Heart left ventricle (tissue), 16 donors: Measurements from ENCODE around the gene SRGAP3. TPM values are rescaled to one million over a fixed set of nuclear protein-coding genes. Genes with fewer than 3 reads are reported as not detected.
A peak's percentile ranks its signal among the peaks of the same experiment; 100 is the strongest.

Experiments
- ATAC-seq, 4 donors: fragments of 200-7000 bp; cut with Tn5 transposase; one replicate each; pipeline ENCODE4 v1.9.1; 2020 to 2022; ENCODE audit warnings: moderate library complexity in 4 of 4, mild to moderate bottlenecking in 3 of 4, moderate number of reproducible peaks in 1 of 4
- DNase-seq, 5 donors: peaks; one replicate each; pipeline ENCODE4 v3.0.0-alpha.2; 2020
- H3K27ac ChIP-seq, 12 donors: fragments of 200-600 bp; sonication (generic) in 4 of 12; one replicate each; pipeline versions ENCODE4 v1.5.0 to v1.8.0; 2016 to 2022; ENCODE audit warnings: mild to moderate bottlenecking in 2 of 12
- H3K27me3 ChIP-seq, 9 donors: fragments of 200-600 bp; sonication (generic) in 2 of 9; one replicate each; pipeline versions ENCODE4 v1.5.1 to v1.8.0; 2016 to 2022; ENCODE audit warnings: mild to moderate bottlenecking in 3 of 9
- H3K36me3 ChIP-seq, 9 donors: fragments of 200-600 bp; sonication (generic) in 2 of 9; one replicate each; pipeline versions ENCODE4 v1.5.0 to v1.8.0; 2018 to 2022; ENCODE audit warnings: mild to moderate bottlenecking in 2 of 9
- H3K4me1 ChIP-seq, 12 donors: fragments of 200-600 bp; sonication (generic) in 4 of 12; one replicate each; pipeline versions ENCODE4 v1.5.0 to v1.8.0; 2016 to 2022; ENCODE audit warnings: mild to moderate bottlenecking in 3 of 12
- H3K4me3 ChIP-seq, 12 donors: fragments of 200-600 bp; sonication (generic) in 4 of 12; one replicate each; pipeline versions ENCODE4 v1.5.0 to v1.8.0; 2017 to 2022; ENCODE audit warnings: mild to moderate bottlenecking in 9 of 12, moderate library complexity in 4 of 12
- H3K9me3 ChIP-seq, 12 donors: fragments of 200-600 bp; sonication (generic) in 4 of 12; one replicate each; pipeline versions ENCODE4 v1.5.0 to v1.8.0; 2016 to 2022; ENCODE audit warnings: mild to moderate bottlenecking in 1 of 12
- CTCF ChIP-seq, 12 donors: fragments of 200-600 bp; sonication (generic) in 4 of 12; IDR thresholded peaks; one replicate each; pipeline versions ENCODE4 v1.5.0 to v1.8.0; 2018 to 2022; ENCODE audit warnings: antibody characterized with exemption in 12 of 12, mild to moderate bottlenecking in 5 of 12
- POLR2A ChIP-seq, 2 donors: fragments of 450-650 bp; IDR thresholded peaks; one replicate each; pipeline ENCODE4 v1.6.1; 2017; ENCODE audit warnings: antibody characterized with exemption in 2 of 2, mild to moderate bottlenecking in 2 of 2, moderate library complexity in 2 of 2
- WGBS, 4 donors: extraction: QIAGEN DNeasy Blood & Tissue Kit in 2 of 4; methylation state at CpG; one replicate each; pipeline versions ENCODE4 v1.1.5 to v1.1.7; 2013 to 2018; 5-methylcytosine and 5-hydroxymethylcytosine counted together
- intact Hi-C, 10 donors: fragments of 100-400 bp; cut with DNase I; formaldehyde crosslinking; loops; one replicate each; pipeline versions ENCODE4 v1.11.1 to v1.14.2; 2022
- polyA plus RNA-seq, 2 donors: library from polyadenylated mRNA; stranded (reverse); fragments of 200-250 nt; gene quantifications; one replicate each; pipeline ENCODE4 v1.2.3, GENCODE V29; 2013
- total RNA-seq, 9 donors: library from RNA; depleted of rRNA in 2 of 9; stranded (reverse); fragments of >200 nt in 2 of 9; fragmentation: NEBNext Ultra II Directional in 3 of 9; extraction: Animal tissue kit (Norgen Biotek cat#: 25700) in 3 of 9; gene quantifications; one replicate each; pipeline versions ENCODE4 v1.1.0 to v1.2.4, GENCODE V29; 2016 to 2023
- donor health status: ischemic (EF 13 %, LVEDD 7.1; RV severe dilation, severe dysfunction).
- donor health status: healthy with polysubstance abuse.
- donor health status: DM: no; HTN: yes; CAD: no.
- donor health status: DM: no; HTN: no; CAD: no.
- donor health status: ischemic (EF 25% LVEDD 6.9; RV normal size, moderate dysfunction).
- donor health status: ischemic (EF 25% LVEDD 5.7; RV mildly dilated, moderate dysfunction).
- donor health status: healthy.
- donor health status: DM: yes; HTN: yes; CAD: no.
- donor health status: ischemic (EF 35%, LVEDD 5.7; RV mildly dilated, moderate dysfunction).
- donor health status: nonischemic (EF 11% LVEDD 7.7; RV severe dilation, severe dysfunction).
- donor health status: DM: yes; HTN: yes; CAD: no.
- donor health status: PGD.
- donor health status: ischemic (EF 29% LVEDD 5.4; RV normal size, mild dysfunction).
- donor health status: nonischemic (EF 23%, LVEDD 6.1; RV moderate dilation, normal function).

The SRGAP3 gene
- total and polyA plus RNA-seq, 11 donors: 1.4 to 16.8 (median 9.0) TPM

- intact Hi-C loops: loop anchor here in 7 of 10 donors (5.0 kb wide), 1 partner anchor 93 kb away; no protein-coding TSS in a partner anchor
- DNase-seq (no peak), ATAC-seq (no peak)
- no peak overlapping the region for H3K27ac ChIP-seq
- peaks cover 0 to 3% (median 0%) of the 10 kb centered on the region in 12 donors for H3K4me1 ChIP-seq
- H3K4me3 ChIP-seq: no peak overlapping the region
- H3K9me3 ChIP-seq: peaks cover 0 to 7% (median 0%) of the 10 kb centered on the region in 12 donors
- TF ChIP-seq POLR2A (IDR thresholded peaks at IDR 0.05): no peak
- TF ChIP-seq CTCF (IDR thresholded peaks at IDR 0.05): no peak
- H3K27me3 ChIP-seq: no peaks in the 10 kb centered on the region
- H3K36me3 ChIP-seq: no peaks in the 10 kb centered on the region
- 92 to 97% (median 95%) methylated on average over 2 of the region's 2 CpGs for WGBS, 4 donors
Observed at GRCh38 chr3:8974458-8974857, 275.0 kb downstream of the SRGAP3 start.

DNA sequence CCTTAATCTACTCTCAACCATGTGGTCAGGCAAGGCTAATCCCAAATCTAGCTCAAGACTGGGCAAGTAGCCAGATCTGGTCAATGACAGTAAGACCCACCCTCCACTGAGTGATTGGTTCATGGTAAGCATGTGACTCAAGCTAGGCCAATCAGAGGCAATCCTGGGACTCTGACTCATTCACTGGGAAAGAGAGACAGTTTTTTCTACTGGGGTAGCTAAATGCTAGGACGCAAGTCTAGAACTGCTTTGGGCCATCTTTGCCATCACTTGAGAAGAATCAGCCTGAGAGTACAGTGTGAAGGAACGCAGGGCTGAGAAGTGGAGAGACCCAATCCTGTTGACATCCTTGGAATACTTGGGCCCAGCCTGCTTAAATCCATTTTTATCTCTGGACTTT lies 276.8 kb downstream of the SRGAP3 start:
- intact Hi-C loops: loop anchor here in 7 of 10 donors (2.0 to 5.0 kb wide), 2 partner anchors 95 to 330 kb away; no protein-coding TSS in a partner anchor

DNA sequence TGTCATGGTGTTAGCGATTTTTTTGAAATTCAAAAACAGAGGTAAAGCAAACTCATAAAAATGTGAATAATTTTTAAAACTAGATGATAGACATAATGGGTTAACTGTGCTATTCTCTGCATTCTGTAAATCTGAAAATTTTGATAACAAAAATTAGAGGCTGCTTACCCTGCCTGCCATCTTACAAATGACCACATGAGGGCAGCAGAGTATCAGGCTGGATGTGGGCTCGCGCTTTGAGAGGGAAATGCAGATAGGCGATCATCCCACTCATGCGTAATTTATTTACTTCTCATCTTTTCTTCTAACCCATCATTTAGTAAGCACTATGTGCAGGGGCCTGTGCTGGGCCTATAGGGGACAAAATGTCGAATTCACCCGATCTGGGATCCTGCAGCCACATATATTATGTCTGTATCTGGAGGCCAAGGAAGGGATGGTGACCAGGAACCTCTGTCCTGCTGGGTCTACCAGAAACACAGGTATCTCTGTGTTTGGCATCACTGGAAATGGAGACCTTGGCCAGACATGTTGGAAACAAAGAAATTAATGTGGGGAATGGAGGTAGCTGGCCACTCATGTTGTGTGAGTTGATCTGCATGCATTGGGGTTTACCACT lies 278.4 kb downstream of the SRGAP3 start:
- ATAC-seq: peak; percentile 5 to 70 (median 64)
- no peak overlapping the region for H3K4me3 ChIP-seq
- TF ChIP-seq CTCF (IDR thresholded peaks at IDR 0.05) (peak; percentile 94 to 100 (median 99)), POLR2A (IDR thresholded peaks at IDR 0.05) (no peak)
- WGBS, 4 donors: 1 to 4% (median 2%) methylated on average over 7 of the region's 7 CpGs
- no peaks in the 10 kb centered on the region for H3K9me3 ChIP-seq
- intact Hi-C loops: loop anchor here (1.0 to 5.0 kb wide), 4 partner anchors 96 to 332 kb away; no protein-coding TSS in a partner anchor
- no peaks in the 10 kb centered on the region for H3K36me3 ChIP-seq
- peaks cover 0 to 3% (median 0%) of the 10 kb centered on the region in 12 donors for H3K4me1 ChIP-seq
- H3K27me3 ChIP-seq: peaks cover 0 to 6% (median 0%) of the 10 kb centered on the region in 9 donors
- no peak overlapping the region for H3K27ac ChIP-seq
- DNase-seq: peak in 3 of 5 donors; percentile 43 to 56 (median 54)

More for the DNA sequence above, 276.8 kb downstream of the SRGAP3 start:
- ATAC-seq: peak in 2 of 4 donors; percentile 39 to 47
- WGBS, 4 donors: 92 to 96% (median 94%) methylated on average over 2 of the region's 2 CpGs
- H3K4me1 ChIP-seq: peaks cover 0 to 3% (median 0%) of the 10 kb centered on the region in 12 donors
- no peak overlapping the region for H3K27ac ChIP-seq
- no peaks in the 10 kb centered on the region for H3K9me3 ChIP-seq
- no peaks in the 10 kb centered on the region for H3K36me3 ChIP-seq
- TF ChIP-seq CTCF (IDR thresholded peaks at IDR 0.05) (no peak), POLR2A (IDR thresholded peaks at IDR 0.05) (no peak)
- H3K4me3 ChIP-seq: no peak overlapping the region
- peaks cover 0 to 2% (median 0%) of the 10 kb centered on the region in 9 donors for H3K27me3 ChIP-seq
- no peak for DNase-seq

DNA sequence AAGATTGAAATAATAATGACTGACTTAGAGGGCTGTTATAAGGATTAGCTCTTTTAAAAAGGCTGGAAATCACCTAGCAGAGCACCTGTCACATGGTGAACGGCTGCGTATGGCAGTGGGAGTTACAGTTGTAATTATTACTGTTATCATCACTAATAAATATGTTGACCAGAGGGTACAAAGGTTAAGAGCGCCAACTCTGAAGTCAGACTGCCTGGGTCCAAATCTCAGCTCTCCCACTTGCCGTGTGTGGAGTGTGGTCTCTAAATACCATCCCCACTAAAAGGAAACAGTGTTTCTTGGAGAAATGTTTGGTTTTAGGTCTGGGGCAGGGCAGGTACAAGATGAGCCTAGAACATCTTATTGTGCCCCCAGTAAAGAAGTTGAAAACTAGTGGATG lies 280.2 kb downstream of the SRGAP3 start:
- intact Hi-C loops: loop anchor here in 1 of 10 donors (10.0 kb wide), 1 partner anchor 204 kb away; the partner anchor contains the start of gene OXTR
- Histone ChIP-seq H3K27me3 (peaks cover 0 to 6% (median 0%) of the 10 kb centered on the region in 9 donors), H3K36me3 (no peaks in the 10 kb centered on the region), H3K4me3 (no peak overlapping the region), H3K27ac (no peak overlapping the region), H3K9me3 (no peaks in the 10 kb centered on the region), H3K4me1 (peaks cover 0 to 3% (median 0%) of the 10 kb centered on the region in 12 donors)
- DNase-seq (no peak), ATAC-seq (no peak)
- 70 to 80% (median 78%) methylated on average over 4 of the region's 4 CpGs for WGBS, 4 donors
- TF ChIP-seq CTCF (IDR thresholded peaks at IDR 0.05) (no peak), POLR2A (IDR thresholded peaks at IDR 0.05) (no peak)
